D341Med (cell line): ENCODE data around the gene WFS1.

Experiments
- DNase-seq: peaks from one replicate; pipeline ENCODE4 v3.0.0; 2012; ENCODE audit warnings: low spot score

Gene WFS1

DNA sequence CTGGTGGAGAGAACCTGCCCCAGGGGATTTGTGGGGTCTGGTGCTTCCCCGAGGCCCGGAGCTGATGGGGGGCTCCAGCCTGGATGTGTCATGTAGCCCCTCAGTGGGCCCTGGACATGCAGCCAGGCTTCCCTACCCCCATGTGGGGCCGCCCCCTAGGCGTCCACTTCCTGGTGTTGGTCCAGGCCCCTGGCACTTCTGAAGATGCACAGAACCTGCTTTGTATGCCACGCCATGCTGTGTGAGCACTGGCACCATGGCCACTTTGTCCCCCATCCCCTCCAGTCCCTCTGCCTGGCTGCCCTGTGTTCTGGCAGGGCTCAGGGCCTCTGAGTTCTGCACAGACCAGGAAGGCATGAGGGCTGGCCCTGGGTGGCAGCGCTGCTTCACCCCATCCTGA is 29.2 kb downstream of the WFS1 start:
- no peak for DNase-seq

- no peak for DNase-seq
These were observed 30.2 kb downstream of the WFS1 start for GRCh38 chr4:6299875-6300274.

- DNase-seq = no peak
These were observed 30.7 kb downstream of the WFS1 start for GRCh38 chr4:6300359-6300758.

DNA sequence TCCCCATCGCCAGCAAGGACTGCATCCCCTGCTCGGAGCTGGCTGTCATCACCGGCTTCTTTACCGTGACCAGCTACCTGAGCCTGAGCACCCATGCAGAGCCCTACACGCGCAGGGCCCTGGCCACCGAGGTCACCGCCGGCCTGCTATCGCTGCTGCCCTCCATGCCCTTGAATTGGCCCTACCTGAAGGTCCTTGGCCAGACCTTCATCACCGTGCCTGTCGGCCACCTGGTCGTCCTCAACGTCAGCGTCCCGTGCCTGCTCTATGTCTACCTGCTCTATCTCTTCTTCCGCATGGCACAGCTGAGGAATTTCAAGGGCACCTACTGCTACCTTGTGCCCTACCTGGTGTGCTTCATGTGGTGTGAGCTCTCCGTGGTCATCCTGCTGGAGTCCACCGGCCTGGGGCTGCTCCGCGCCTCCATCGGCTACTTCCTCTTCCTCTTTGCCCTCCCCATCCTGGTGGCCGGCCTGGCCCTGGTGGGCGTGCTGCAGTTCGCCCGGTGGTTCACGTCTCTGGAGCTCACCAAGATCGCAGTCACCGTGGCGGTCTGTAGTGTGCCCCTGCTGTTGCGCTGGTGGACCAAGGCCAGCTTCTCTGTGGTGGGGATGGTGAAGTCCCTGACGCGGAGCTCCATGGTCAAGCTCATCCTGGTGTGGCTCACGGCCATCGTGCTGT is 31.5 kb downstream of the WFS1 start:
- DNase-seq = no peak

DNA sequence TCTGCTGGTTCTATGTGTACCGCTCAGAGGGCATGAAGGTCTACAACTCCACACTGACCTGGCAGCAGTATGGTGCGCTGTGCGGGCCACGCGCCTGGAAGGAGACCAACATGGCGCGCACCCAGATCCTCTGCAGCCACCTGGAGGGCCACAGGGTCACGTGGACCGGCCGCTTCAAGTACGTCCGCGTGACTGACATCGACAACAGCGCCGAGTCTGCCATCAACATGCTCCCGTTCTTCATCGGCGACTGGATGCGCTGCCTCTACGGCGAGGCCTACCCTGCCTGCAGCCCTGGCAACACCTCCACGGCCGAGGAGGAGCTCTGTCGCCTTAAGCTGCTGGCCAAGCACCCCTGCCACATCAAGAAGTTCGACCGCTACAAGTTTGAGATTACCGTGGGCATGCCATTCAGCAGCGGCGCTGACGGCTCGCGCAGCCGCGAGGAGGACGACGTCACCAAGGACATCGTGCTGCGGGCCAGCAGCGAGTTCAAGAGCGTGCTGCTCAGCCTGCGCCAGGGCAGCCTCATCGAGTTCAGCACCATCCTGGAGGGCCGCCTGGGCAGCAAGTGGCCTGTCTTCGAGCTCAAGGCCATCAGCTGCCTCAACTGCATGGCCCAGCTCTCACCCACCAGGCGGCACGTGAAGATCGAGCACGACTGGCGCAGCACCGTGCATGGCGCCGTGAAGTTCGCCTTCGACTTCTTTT is 32.2 kb downstream of the WFS1 start:
- no peak for DNase-seq

- DNase-seq = no peak
These were observed 33.2 kb downstream of the WFS1 start for GRCh38 chr4:6302869-6303268.

- no peak for DNase-seq
These were observed 34.3 kb downstream of the WFS1 start for GRCh38 chr4:6303943-6304342.

GRCh38 chr4:6306299-6306698 is 36.6 kb downstream of the WFS1 start:
- DNase-seq = no peak

- DNase-seq = no peak
These were observed 37.6 kb downstream of the WFS1 start for GRCh38 chr4:6307230-6307629.

DNA sequence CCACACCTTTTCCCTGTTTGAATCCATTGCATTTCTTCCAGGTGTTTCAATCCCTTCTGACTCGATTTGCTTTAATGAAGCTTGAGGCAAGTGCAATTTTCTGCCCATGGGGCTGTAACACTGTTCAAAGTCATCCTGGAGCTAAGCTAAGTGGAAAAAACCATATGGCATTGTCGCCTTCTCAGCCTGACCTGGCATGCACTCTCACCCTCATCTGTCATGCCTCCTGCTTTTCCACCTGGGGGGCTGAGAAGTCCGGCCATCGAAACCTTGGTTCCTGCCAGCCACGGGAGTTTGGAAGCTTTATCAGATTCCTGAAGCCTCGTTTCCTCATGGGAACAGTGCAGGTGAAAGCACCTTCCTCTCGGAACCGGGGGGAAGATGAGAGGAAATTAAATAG is 38.2 kb downstream of the WFS1 start:
- DNase-seq = no peak

DNA sequence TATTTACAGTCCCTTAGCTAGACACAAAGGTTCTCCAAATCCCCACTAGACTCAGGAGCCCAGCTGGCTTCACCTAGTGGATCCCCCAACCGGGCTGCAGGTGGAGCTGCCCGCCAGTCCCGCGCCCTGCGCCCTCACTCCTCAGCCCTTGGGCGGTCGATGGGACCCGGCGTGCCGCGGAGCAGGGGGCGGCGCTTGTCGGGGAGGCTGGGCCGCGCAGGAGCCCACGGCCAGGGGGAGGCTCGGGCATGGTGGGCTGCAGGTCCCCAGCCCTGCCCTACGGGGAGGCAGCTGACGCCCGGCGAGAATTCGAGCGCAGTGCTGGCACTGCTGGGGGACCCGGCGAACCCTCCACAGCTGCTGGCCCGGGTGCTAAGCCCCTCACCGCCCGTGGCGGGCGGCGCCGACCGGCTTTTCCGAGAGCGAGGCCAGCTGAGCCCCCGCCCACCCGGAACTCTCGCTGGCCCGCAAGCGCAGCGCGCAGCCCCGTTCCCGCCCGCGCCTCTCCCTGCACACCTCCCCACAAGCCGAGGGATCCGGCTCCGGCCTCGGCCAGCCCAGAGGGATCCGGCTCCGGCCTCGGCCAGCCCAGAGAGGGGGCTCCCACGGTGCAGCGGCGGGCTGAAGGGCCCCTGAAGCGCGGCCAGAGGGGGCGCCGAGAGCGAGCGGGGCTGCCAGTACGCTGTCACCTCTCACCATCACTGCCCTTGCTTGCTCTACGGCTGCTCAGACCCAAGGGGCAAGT is 39.4 kb downstream of the WFS1 start:
- DNase-seq = no peak

DNA sequence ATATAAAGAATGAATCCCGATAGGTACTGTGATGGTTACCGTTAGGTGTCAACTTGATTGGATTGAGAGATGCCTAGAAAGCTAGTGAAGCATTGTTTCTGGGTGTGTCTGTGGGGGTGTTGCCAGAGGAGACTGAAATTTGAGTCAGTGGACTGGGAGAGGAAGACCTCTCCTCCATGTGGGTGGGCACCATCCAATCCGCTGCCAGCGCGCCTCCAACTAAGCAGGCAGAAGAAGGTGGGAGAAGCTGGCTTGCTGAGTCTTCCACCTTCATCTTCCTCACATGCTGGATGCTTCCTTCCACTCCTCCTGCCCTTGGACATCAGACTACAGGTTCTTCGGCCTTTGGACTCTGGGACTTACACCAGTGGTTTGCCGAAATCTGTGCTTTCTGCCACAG is 40.1 kb downstream of the WFS1 start:
- no peak for DNase-seq

GRCh38 chr4:6313216-6313615 is 43.6 kb downstream of the WFS1 start:
- no peak for DNase-seq

GRCh38 chr4:6316461-6317003 is 46.9 kb downstream of the WFS1 start:
- no peak for DNase-seq

DNA sequence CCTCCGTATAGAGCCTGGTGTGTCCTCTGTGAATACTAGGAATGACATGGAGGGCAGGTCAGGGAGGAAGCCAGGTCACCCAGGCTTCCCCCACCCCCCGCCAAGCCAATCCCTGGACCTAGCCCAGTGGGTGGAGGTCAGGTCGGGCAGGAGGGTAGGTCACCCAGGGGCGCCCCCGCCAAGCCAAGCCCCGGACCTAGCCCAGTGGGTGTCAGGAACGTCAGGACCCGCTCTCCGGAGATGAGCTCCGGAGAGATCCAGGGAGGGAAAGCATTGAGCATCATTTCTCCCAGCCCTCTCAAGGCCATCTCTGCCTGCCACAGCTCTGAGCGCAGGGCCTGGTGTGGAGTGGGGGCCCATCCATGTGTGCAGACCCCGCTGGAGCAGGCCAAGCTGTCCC is 48.6 kb downstream of the WFS1 start:
- no peak for DNase-seq

DNA sequence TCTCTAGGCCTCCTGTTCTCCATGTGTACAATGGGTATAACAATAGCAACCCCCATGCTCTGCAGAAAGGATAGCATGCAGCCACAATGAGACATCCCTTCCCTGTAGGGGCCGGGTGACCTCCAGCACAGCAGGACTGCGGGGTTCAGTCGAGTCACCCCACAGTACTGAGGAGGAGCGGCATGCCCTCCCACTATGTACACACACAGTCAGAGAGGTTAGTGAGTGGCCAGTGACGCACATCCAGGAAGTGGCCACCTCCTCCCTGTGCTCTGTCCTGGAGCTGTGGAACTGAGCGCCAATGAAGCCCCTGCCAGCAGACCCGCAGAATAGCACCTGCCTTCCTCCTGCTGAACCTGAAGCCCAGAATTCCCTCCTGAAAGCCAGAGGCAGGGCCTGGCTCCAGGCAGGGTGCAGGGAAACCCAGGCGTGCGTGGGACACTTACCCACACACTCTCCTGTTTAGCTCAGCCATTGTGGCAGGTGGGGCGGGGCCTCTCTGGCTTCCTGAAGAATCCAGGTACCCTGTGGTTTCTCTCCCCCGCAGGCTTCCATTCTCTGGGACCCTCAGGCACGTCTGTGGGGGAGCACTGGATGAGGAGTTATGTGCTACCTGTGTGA is 50.0 kb downstream of the WFS1 start:
- no peak for DNase-seq

DNA sequence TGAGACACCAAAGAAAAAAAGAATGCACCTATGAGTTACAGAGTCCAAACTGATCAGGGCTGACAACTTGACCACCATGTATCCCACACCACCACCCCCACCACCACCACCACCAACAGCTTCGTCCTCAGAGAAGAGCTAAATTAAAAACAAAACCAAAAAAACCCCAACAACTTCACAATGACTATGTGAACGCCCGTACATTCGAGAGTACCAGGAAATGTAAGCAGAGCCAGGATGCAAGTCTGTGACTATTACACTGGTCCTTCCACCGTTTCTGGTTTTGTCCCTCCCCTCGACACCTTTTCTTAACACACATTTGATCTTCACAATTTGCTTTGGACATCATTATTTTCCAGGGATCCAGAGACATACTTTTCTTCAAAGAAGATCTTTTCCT is 51.0 kb downstream of the WFS1 start:
- no peak for DNase-seq

GRCh38 chr4:6321361-6321760 is 51.7 kb downstream of the WFS1 start:
- DNase-seq = no peak

DNA sequence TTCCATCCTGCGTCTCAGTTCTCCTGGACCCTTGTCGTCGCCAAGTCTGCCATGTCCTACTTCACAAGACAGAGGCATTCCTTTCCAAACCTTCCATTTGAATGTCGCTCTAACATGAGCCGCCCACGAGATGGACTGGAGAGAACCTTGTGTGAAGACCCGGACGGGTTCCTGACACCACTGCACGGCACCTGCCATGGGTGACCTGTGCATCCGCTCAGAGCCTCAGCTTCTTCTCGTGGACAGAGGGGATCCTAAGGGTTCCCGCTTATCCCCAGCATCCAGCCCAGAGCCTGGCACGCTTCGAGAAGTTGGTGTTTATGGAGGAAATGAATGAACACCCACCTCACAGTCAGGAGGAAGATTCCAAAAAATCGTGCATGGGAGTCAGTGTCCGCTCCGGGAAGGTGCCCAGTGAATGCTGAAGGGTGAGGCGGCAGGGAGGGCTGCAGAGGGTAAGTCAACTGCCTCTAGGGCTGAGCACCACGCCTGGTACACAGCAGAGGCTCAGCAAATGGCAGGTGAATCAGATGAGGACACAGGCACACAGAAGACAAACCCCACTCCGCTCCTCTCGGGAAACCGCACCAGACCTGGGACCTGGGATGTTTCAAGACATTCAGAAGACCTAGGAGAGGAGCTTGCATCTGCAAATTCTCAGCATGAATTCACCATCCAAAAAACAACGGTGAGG is 52.6 kb downstream of the WFS1 start:
- no peak for DNase-seq

GRCh38 chr4:6322761-6323566 is 53.3 kb downstream of the WFS1 start:
- no peak for DNase-seq

GRCh38 chr4:6324461-6324998 is 54.9 kb downstream of the WFS1 start:
- DNase-seq = no peak
